NCI-H2081 treated with DMSO at 0.1 percent for 48 hours (cell line): Measurements from ENCODE around the gene MSRB1.

Experiments used
- DNase-seq: peaks from one replicate; lab custom pipeline; 2025; lab: John Stamatoyannopoulos, UW

The MSRB1 gene

GRCh38 chr16:1895949-1896675 lies 46.9 kb downstream of the MSRB1 start:
- DNase-seq: no peak

GRCh38 chr16:1895068-1895467 lies 47.9 kb downstream of the MSRB1 start:
- no peak for DNase-seq

- no peak for DNase-seq
Observed at GRCh38 chr16:1890708-1891050, 52.3 kb downstream of the MSRB1 start.

- DNase-seq: no peak
Observed at GRCh38 chr16:1890024-1890707, 52.8 kb downstream of the MSRB1 start.
